Hepatocyte (in vitro differentiated cells): ENCODE measurements around the gene NUDT13. TPM values are rescaled to one million over a fixed set of nuclear protein-coding genes. Genes with fewer than 3 reads are reported as not detected.

ENCODE experiments used
- DNase-seq: peaks from one replicate; pipeline ENCODE4 v3.0.0-alpha.2; 2016; ENCODE audit warnings: low spot score
- H2AFZ ChIP-seq: fragments of 200-600 bp; sonication (generic); 2 replicates; pipeline ENCODE4 v1.6.0; 2016; ENCODE audit warnings: antibody characterized with exemption, mild to moderate bottlenecking
- H3K27ac ChIP-seq: fragments of 200-600 bp; sonication (generic); 2 replicates; pipeline ENCODE4 v1.5.1; 2016; ENCODE audit warnings: mild to moderate bottlenecking
- H3K27me3 ChIP-seq: fragments of 200-600 bp; sonication (generic); 2 replicates; pipeline ENCODE4 v1.6.1; 2016
- H3K36me3 ChIP-seq: fragments of 200-600 bp; sonication (generic); replicated peaks from 2 replicates; pipeline ENCODE4 v1.5.1; 2016; ENCODE audit warnings: low read depth; ENCODE audit not compliant: insufficient read depth
- H3K4me1 ChIP-seq: fragments of 200-600 bp; sonication (generic); 2 replicates; pipeline ENCODE4 v1.5.1; 2016; ENCODE audit warnings: mild to moderate bottlenecking, moderate library complexity; ENCODE audit not compliant: insufficient read depth
- H3K4me2 ChIP-seq: fragments of 200-600 bp; sonication (generic); 2 replicates; pipeline ENCODE4 v1.6.0; 2016
- H3K4me3 ChIP-seq: fragments of 200-600 bp; sonication (generic); 2 replicates; pipeline ENCODE4 v1.5.1; 2016; ENCODE audit warnings: mild to moderate bottlenecking
- H3K79me2 ChIP-seq: fragments of 200-600 bp; sonication (generic); 2 replicates; pipeline ENCODE4 v1.6.0; 2017; ENCODE audit warnings: mild to moderate bottlenecking
- H3K9me2 ChIP-seq: fragments of 200-600 bp; sonication (generic); replicated peaks from 2 replicates; pipeline ENCODE4 v1.6.0; 2017; ENCODE audit warnings: mild to moderate bottlenecking; ENCODE audit not compliant: insufficient read depth
- H3K9me3 ChIP-seq: fragments of 200-600 bp; sonication (generic); 2 replicates; pipeline ENCODE4 v1.5.1; 2016; ENCODE audit warnings: low read depth, mild to moderate bottlenecking
- H4K20me1 ChIP-seq: fragments of 200-600 bp; sonication (generic); 2 replicates; pipeline ENCODE4 v1.6.0; 2016; ENCODE audit warnings: mild to moderate bottlenecking; ENCODE audit not compliant: insufficient read depth, poor library complexity, severe bottlenecking
- CTCF ChIP-seq: fragments of 200-600 bp; sonication (generic); IDR thresholded peaks from 2 replicates; pipeline ENCODE4 v1.5.1; 2016; ENCODE audit warnings: antibody characterized with exemption, mild to moderate bottlenecking; ENCODE audit not compliant: poor library complexity
- EZH2 ChIP-seq: fragments of 200-600 bp; sonication (generic); IDR thresholded peaks from 2 replicates; pipeline ENCODE4 v1.6.1; 2016; ENCODE audit warnings: antibody characterized with exemption, mild to moderate bottlenecking, borderline replicate concordance
- EZH2phosphoT487 ChIP-seq: fragments of 200-600 bp; sonication (generic); IDR thresholded peaks from one replicate; pipeline ENCODE4 v1.6.1; 2018; ENCODE audit warnings: antibody characterized with exemption, mild to moderate bottlenecking, low read depth, moderate library complexity; ENCODE audit not compliant: unreplicated experiment, severe bottlenecking
- WGBS: methylation state at CpG from one replicate; pipeline ENCODE4 v1.1.6; 2016; ENCODE audit warnings: low lambda C conversion rate; ENCODE audit errors: missing lambda C conversion rate; 5-methylcytosine and 5-hydroxymethylcytosine counted together
- polyA plus RNA-seq: library from polyadenylated mRNA; unstranded; fragments of >200 nt; fragmentation: Nextera tagmentation; extraction: Ambion mirVana; gene quantifications from 2 replicates; pipeline ENCODE4 v1.2.1, GENCODE V29; 2016
- total RNA-seq: library from RNA; depleted of rRNA; stranded (reverse); fragments of >200 nt; gene quantifications from 2 replicates; pipeline ENCODE4 v1.2.3, GENCODE V29; 2014

NUDT13 gene
- total and polyA plus RNA-seq, 2 experiments from 2014 or later = 2.1 to 3.4 TPM

GRCh38 chr10:73076360-73077183 is 33.7 kb upstream of the NUDT13 start:
- H3K36me3 ChIP-seq = peaks cover 3% of the 10 kb centered on the region
- H3K27me3 ChIP-seq = no peaks in the 10 kb centered on the region
- H3K79me2 ChIP-seq = peaks cover 64% of the 10 kb centered on the region
- H2AFZ ChIP-seq = no peak overlapping the region
- 73% methylated on average over 6 of the region's 6 CpGs for WGBS
- H3K27ac ChIP-seq = peak overlapping the region; percentile 65
- DNase-seq = peak; percentile 37
- no peak for TF ChIP-seq EZH2phosphoT487
- no peak for TF ChIP-seq EZH2
- TF ChIP-seq CTCF = no peak
- no peaks in the 10 kb centered on the region for H3K9me2 ChIP-seq
- no peak overlapping the region for H3K4me3 ChIP-seq
- no peaks in the 10 kb centered on the region for H4K20me1 ChIP-seq
- H3K9me3 ChIP-seq = no peaks in the 10 kb centered on the region
- H3K4me2 ChIP-seq = peak overlapping the region; percentile 58
- peaks cover 14% of the 10 kb centered on the region for H3K4me1 ChIP-seq

GRCh38 chr10:73079779-73080541 is 30.3 kb upstream of the NUDT13 start:
- Histone ChIP-seq H3K4me3 (no peak overlapping the region), H3K4me1 (peaks cover 14% of the 10 kb centered on the region), H3K9me2 (no peaks in the 10 kb centered on the region), H2AFZ (no peak overlapping the region), H4K20me1 (peaks cover 10% of the 10 kb centered on the region), H3K36me3 (no peaks in the 10 kb centered on the region), H3K27ac (no peak overlapping the region), H3K79me2 (peaks cover 90% of the 10 kb centered on the region), H3K9me3 (no peaks in the 10 kb centered on the region), H3K4me2 (no peak overlapping the region), H3K27me3 (no peaks in the 10 kb centered on the region)
- TF ChIP-seq CTCF (no peak), EZH2phosphoT487 (no peak), EZH2 (no peak)
- 92% methylated on average over 3 of the region's 3 CpGs for WGBS
- DNase-seq = no peak

DNA sequence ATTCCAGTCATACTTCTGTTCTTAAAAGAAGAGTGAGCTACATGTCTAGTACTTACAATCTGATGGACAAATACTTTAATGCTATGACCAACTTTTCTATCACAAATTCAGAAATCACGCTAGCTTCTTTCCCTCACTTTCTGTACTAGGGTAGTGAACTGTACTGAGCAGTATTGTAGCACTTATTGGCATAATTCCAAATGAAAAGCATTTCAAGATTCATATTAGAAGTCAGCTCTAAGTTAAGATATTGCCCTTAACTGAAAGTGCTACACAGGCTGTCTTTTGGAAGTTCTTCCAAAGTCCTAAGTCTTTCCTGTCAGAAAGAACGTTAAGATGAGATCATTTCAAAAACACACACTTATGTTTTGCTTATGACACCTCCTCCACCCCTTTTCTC is 27.0 kb upstream of the NUDT13 start:
- no peaks in the 10 kb centered on the region for H3K4me1 ChIP-seq
- H3K79me2 ChIP-seq = peaks cover 93% of the 10 kb centered on the region
- H3K4me3 ChIP-seq = no peak overlapping the region
- H3K27me3 ChIP-seq = no peaks in the 10 kb centered on the region
- H2AFZ ChIP-seq = no peak overlapping the region
- TF ChIP-seq EZH2phosphoT487 (no peak), EZH2 (no peak), CTCF (no peak)
- no peaks in the 10 kb centered on the region for H3K9me3 ChIP-seq
- H3K36me3 ChIP-seq = no peaks in the 10 kb centered on the region
- no peak overlapping the region for H3K4me2 ChIP-seq
- H4K20me1 ChIP-seq = peaks cover 10% of the 10 kb centered on the region
- DNase-seq = no peak
- H3K27ac ChIP-seq = no peak overlapping the region
- no peaks in the 10 kb centered on the region for H3K9me2 ChIP-seq
- 75% methylated on average over 2 of the region's 2 CpGs for WGBS
